ENCODE measurements around the gene PROS1. TPM values are rescaled to one million over a fixed set of nuclear protein-coding genes. Genes with fewer than 3 reads are reported as not detected.
"Not testable (repeated sequence)": the region's sequence is repeated elsewhere in the genome, so short reads cannot be mapped to it uniquely, and the experiment has no call there.

Gene PROS1
- total and polyA plus RNA-seq, 2 of the 8 experiments (the other 6 are each of a cell fraction or from before 2014, with no cell fraction given): 0.65 to 2.5 TPM

GRCh38 chr3:93949958-93950357, 23.7 kb downstream of the PROS1 start:
- POLR2A ChIA-PET (ENCODE audit: partially characterized antibody): not testable (repeated sequence)

DNA sequence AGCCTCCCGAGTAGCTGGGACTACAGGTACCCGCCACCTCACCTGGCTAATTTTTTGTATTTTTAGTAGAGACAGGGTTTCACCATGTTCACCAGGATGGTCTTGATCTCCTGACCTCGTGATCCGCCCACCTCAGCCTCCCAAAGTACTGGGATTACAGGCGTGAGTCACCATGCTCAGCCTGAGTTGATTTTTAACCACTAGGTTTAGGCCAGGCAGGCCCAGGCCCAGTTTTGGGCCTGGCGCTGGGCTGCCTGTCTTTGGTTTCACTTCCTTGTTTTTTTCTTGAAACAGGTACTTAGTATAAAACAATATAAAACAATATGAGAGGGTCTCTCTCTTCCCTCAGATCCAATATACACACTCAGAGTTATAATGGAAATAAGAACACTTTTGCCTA, 36.2 kb downstream of the PROS1 start:
- FAIRE-seq; H3K79me2 ChIP-seq (ENCODE audit: control insufficient read depth in 1 of 2, insufficient read depth in 2 of 2, low read length in 2 of 2); H3K27ac ChIP-seq (ENCODE audit: low read depth, low read length); H3K14ac ChIP-seq (ENCODE audit: insufficient read length); H2BK12ac ChIP-seq (ENCODE audit: low read depth, low read length); H3K27me3 ChIP-seq (replicated peaks in 1 of 4; ENCODE audit: control insufficient read depth in 3 of 4, extremely low read depth in 1 of 4, insufficient read depth in 3 of 4, low read length in 3 of 4); POLR2A ChIA-PET (ENCODE audit: partially characterized antibody); H3K23me2 ChIP-seq (ENCODE audit: low read depth, low read length); H3K79me1 ChIP-seq (ENCODE audit: low read depth, low read length); H3K4me1 ChIP-seq (replicated peaks in 1 of 4; ENCODE audit: control insufficient read depth in 3 of 4, insufficient read depth in 4 of 4, low read length in 3 of 4); H3K18ac ChIP-seq (ENCODE audit: extremely low read depth, low read length); H3K4ac ChIP-seq (replicated peaks; ENCODE audit: insufficient read length, low read depth, low read length); H3K56ac ChIP-seq (replicated peaks; ENCODE audit: insufficient read length, low read depth, low read length); H3K9ac ChIP-seq (replicated peaks in 1 of 4; ENCODE audit: extremely low read depth in 1 of 4, low read depth in 3 of 4, low read length in 3 of 4); H3K4me2 ChIP-seq (ENCODE audit: insufficient read depth in 1 of 2, low read depth in 2 of 2, low read length in 2 of 2); H4K8ac ChIP-seq (ENCODE audit: extremely low read depth, insufficient read depth, low read length); H4K5ac ChIP-seq (ENCODE audit: insufficient read length, low read depth, low read length); H2BK20ac ChIP-seq (ENCODE audit: low read length); DNase-seq (ENCODE audit: low read depth in 1 of 2, low spot score in 2 of 2); CTCF ChIA-PET (ENCODE audit: partially characterized antibody); H3K23ac ChIP-seq (ENCODE audit: insufficient read length); H4K20me1 ChIP-seq (replicated peaks in 1 of 2; ENCODE audit: control insufficient read depth in 1 of 2, insufficient read depth in 2 of 2, low read length in 2 of 2); H2AK5ac ChIP-seq (ENCODE audit: low read depth, low read length); H2BK15ac ChIP-seq (ENCODE audit: low read length); H2AFZ ChIP-seq (ENCODE audit: low read length); H3K4me3 ChIP-seq (ENCODE audit: extremely low read depth in 1 of 4, insufficient read depth in 2 of 4, low read depth in 3 of 4, low read length in 4 of 4); H2BK120ac ChIP-seq (replicated peaks; ENCODE audit: low read depth, low read length); H2BK5ac ChIP-seq (ENCODE audit: low read depth, low read length); H3K36me3 ChIP-seq (ENCODE audit: control insufficient read depth in 2 of 4, insufficient read depth in 4 of 4, low read length in 3 of 4); H4K91ac ChIP-seq (replicated peaks; ENCODE audit: insufficient read length, low read length): not testable (repeated sequence)
- H3K9me3 ChIP-seq (ENCODE audit: insufficient read depth in 2 of 2, low read depth in 1 of 2, low read length in 1 of 2): peaks cover 19 to 66% of the 10 kb centered on the region in 2 experiments
- WGBS, 2 experiments (ENCODE audit: extremely low coverage in 1 of 2, insufficient coverage in 1 of 2, insufficient read length in 1 of 2, insufficient replicate concordance in 2 of 2, low coverage in 1 of 2, low lambda C conversion rate in 2 of 2, missing lambda C conversion rate in 1 of 2): 85% methylated on average over 6 of the region's 6 CpGs; no CpG with 5 or more reads in 1 of the 2 experiments

More at GRCh38 chr3:93949958-93950357, 23.7 kb downstream of the PROS1 start:
- H2AFZ ChIP-seq (ENCODE audit: low read length); CTCF ChIA-PET (ENCODE audit: partially characterized antibody); H3K79me2 ChIP-seq (ENCODE audit: control insufficient read depth in 1 of 2, insufficient read depth in 2 of 2, low read length in 2 of 2); H3K9ac ChIP-seq (replicated peaks in 1 of 4; ENCODE audit: extremely low read depth in 1 of 4, low read depth in 3 of 4, low read length in 3 of 4); H2BK5ac ChIP-seq (ENCODE audit: low read depth, low read length); H3K27ac ChIP-seq (ENCODE audit: low read depth, low read length); H4K8ac ChIP-seq (ENCODE audit: extremely low read depth, insufficient read depth, low read length); H3K4me1 ChIP-seq (replicated peaks in 1 of 4; ENCODE audit: control insufficient read depth in 3 of 4, insufficient read depth in 4 of 4, low read length in 3 of 4); H3K56ac ChIP-seq (replicated peaks; ENCODE audit: insufficient read length, low read depth, low read length); H2BK120ac ChIP-seq (replicated peaks; ENCODE audit: low read depth, low read length); H3K23me2 ChIP-seq (ENCODE audit: low read depth, low read length); H2BK12ac ChIP-seq (ENCODE audit: low read depth, low read length); H3K36me3 ChIP-seq (ENCODE audit: control insufficient read depth in 2 of 4, insufficient read depth in 4 of 4, low read length in 3 of 4); H2AK5ac ChIP-seq (ENCODE audit: low read depth, low read length); H4K91ac ChIP-seq (replicated peaks; ENCODE audit: insufficient read length, low read length); H3K4me2 ChIP-seq (ENCODE audit: insufficient read depth in 1 of 2, low read depth in 2 of 2, low read length in 2 of 2); FAIRE-seq; H3K23ac ChIP-seq (ENCODE audit: insufficient read length); H3K27me3 ChIP-seq (replicated peaks in 1 of 4; ENCODE audit: control insufficient read depth in 3 of 4, extremely low read depth in 1 of 4, insufficient read depth in 3 of 4, low read length in 3 of 4); H3K14ac ChIP-seq (ENCODE audit: insufficient read length); H3K18ac ChIP-seq (ENCODE audit: extremely low read depth, low read length); H4K20me1 ChIP-seq (replicated peaks in 1 of 2; ENCODE audit: control insufficient read depth in 1 of 2, insufficient read depth in 2 of 2, low read length in 2 of 2); H2BK15ac ChIP-seq (ENCODE audit: low read length); DNase-seq (ENCODE audit: low read depth in 1 of 2, low spot score in 2 of 2); H3K79me1 ChIP-seq (ENCODE audit: low read depth, low read length); H2BK20ac ChIP-seq (ENCODE audit: low read length); H4K5ac ChIP-seq (ENCODE audit: insufficient read length, low read depth, low read length); H3K4me3 ChIP-seq (ENCODE audit: extremely low read depth in 1 of 4, insufficient read depth in 2 of 4, low read depth in 3 of 4, low read length in 4 of 4); H3K4ac ChIP-seq (replicated peaks; ENCODE audit: insufficient read length, low read depth, low read length): not testable (repeated sequence)
- WGBS, 2 experiments (ENCODE audit: extremely low coverage in 1 of 2, insufficient coverage in 1 of 2, insufficient read length in 1 of 2, insufficient replicate concordance in 2 of 2, low coverage in 1 of 2, low lambda C conversion rate in 2 of 2, missing lambda C conversion rate in 1 of 2): 88% methylated on average over 8 of the region's 8 CpGs; no CpG with 5 or more reads in 1 of the 2 experiments
- H3K9me3 ChIP-seq (ENCODE audit: insufficient read depth in 2 of 2, low read depth in 1 of 2, low read length in 1 of 2): peaks cover 17 to 20% of the 10 kb centered on the region in 2 experiments
